ENCODE data around the gene RASSF3.
"Not testable (repeated sequence)": the region's sequence is repeated elsewhere in the genome, so short reads cannot be mapped to it uniquely, and the experiment has no call there.

The RASSF3 gene

DNA sequence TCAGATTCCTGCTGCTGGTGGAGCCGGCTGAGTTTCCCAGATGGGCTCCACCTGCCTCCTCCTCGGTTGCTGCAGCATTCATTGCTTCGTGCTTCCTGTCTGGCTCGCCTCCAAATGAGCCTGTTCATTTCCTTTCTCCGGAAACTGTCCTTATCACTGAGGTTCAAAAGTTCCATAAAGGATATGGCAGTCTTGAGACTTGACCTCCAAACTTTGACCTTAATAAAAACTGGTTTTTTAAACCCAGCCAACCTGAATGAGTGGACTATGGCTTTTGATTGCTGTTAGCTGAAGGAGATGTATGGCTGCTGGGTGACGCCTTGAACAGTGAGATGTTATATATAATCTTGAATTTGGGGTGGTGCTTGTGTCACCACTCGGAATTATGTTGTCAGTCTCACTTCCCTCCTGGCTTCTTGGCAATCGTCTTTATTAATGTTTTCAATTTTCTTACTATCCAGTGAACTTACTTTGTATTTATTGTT is 62.7 kb downstream of the RASSF3 start:
- DNase-seq = peak; percentile 86

DNA sequence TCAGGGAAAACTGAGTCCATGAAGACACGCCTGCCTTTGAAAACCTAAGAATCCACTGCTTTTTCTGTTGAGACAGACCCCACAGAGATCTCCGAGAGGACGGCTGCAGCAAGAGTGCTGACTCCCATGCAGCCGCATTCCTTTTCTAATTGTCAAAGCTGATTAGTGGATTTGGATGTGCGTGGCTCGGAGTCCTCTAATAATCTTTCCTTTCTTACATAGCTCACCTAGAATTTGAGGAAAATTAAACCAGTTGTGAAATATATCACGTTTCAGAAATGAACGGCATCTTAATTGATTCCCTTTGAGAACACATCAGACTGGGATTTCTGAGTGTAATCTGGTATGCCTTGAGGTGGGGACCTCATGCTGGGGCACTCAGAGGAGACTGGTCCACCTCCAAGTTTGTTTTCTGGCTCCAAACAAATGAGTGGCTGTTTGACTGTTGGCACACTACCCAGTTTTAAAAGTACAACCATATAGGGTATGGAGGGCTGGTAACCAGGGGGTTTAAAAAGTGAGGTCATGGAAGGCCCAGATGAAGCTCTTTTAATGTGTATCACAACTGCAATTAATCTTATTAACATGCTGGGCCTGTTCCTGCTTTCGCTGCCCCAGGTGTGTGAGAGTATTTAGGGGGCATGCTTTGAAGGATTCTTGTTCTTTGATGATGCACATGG is 63.3 kb downstream of the RASSF3 start:
- peak; percentile 75 for DNase-seq

DNA sequence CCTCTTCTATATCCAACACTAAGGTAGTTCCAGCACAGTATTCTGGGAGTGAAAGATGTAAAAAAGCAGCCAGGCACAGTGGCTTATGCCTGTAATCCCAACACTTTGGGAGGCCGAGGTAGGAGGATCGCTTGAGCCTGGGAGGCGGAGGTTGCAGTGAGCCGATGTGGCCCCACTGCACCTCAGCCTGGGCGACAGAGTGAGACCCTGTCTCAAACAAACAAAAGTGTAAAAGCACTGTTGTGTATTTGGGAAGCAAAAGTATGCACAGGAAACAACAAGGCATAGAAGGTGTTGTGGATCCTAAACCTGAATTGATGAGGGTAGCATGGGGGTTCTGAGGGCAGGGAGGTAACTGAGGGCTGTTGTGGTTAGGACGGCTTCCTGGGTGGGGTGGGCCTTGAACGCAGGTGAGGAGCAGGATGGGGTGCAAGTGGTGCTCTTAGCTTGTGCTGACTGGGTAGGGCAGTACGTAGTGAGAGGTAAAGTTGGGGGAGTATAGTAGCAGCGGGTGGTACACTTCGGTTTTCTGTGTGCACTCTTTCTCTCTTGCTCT is 64.2 kb downstream of the RASSF3 start:
- no peak for DNase-seq

DNA sequence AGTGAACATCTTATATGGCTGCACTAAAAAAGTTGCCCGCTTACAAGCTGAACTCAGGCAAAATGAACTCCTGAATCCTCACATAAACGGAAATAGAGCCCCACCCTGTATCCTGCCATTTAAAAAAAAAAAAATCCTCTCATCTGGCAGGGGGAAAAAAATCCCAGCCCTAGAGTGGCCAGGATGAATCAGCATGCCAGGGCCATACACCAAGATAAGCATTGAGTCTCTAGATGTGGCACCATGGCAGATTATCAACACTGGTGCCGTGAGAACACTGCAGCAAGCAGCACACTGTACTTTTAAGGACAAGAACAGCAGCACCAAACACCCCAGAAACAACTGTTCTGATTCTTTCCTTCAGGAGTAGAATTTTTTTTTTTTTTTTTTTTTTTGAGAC is 65.5 kb downstream of the RASSF3 start:
- DNase-seq = no peak

DNA sequence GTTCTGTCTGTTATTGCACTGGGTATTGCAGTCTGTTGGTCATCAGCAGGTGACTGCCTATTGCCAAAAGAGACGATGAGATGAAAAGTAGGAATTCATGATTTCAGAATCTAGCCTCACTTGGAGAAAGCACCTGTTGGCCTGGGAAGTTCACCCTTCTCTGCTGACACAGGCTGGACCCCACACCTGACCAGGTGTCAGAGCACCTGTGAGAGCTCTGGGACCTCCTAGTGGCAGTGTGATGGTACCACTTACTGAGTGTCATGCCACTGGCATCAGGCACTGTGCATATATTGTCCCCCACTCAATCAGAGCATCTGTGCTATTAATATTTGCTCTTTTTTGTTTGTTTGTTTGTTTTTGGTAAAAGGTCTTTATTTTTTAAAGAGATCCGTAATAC is 68.0 kb downstream of the RASSF3 start:
- DNase-seq = no peak

DNA sequence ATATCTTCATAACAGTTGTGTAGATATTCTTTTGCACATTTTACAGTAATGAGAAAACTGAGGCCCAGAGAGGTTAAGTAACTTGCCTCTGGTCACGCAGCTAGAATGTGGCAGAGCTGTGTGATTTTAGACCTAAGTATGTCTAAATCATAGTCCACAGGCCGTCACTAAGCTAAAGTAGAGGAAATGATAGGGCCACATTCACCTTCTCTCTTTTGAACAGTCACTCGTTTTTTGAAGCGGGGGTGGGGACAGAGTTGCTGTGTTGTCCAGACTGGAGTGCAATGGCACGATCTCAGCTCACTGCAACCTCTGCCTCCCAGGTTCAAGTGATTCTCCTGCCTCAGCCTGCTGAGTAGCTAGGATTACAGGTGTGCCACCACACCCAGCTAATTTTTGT is 68.5 kb downstream of the RASSF3 start:
- no peak for DNase-seq

DNA sequence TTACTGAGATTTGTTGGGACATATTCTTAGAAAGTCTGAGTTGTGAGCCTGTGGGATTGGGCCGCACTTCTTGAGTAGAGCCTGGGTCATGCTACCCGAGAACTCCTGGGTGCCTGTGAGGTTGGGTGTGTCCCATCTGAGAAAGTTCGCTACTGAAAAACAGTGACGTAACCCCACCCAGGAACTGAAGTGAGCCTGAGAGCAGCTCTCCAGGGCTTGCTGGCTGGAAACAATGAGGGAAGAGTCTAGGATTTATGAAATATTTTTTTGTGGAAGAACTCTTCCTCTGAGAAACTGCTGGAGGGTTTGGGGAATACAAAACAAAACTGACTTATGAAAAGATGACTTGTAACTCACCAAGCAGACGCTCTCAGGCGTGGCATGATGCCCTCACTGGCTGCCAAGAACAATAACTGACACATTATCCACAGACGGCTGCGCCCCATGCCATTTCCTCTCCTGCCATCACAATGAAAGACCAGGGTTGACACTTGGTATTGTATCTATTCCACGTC is 69.2 kb downstream of the RASSF3 start:
- peak; percentile 88 for DNase-seq

DNA sequence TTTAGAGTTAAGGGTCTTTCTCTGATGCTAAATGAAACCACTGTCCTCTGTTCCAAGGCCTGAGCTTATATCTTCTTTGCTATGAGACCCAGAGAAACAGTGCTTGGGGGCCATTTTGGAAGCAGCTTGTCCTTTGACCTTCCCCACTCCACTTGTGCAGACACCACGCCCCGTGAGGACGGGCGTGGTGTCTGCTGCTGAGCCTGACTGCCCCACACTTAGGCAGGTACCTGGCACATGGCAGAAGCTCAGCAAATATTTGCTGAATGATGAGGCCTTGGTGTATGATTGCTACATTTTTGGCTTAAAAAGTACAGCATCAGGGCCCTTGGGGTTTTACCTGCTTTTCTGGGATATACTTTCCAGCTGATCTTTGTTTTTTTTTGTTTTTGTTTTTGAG is 69.9 kb downstream of the RASSF3 start:
- DNase-seq = peak; percentile 49

DNA sequence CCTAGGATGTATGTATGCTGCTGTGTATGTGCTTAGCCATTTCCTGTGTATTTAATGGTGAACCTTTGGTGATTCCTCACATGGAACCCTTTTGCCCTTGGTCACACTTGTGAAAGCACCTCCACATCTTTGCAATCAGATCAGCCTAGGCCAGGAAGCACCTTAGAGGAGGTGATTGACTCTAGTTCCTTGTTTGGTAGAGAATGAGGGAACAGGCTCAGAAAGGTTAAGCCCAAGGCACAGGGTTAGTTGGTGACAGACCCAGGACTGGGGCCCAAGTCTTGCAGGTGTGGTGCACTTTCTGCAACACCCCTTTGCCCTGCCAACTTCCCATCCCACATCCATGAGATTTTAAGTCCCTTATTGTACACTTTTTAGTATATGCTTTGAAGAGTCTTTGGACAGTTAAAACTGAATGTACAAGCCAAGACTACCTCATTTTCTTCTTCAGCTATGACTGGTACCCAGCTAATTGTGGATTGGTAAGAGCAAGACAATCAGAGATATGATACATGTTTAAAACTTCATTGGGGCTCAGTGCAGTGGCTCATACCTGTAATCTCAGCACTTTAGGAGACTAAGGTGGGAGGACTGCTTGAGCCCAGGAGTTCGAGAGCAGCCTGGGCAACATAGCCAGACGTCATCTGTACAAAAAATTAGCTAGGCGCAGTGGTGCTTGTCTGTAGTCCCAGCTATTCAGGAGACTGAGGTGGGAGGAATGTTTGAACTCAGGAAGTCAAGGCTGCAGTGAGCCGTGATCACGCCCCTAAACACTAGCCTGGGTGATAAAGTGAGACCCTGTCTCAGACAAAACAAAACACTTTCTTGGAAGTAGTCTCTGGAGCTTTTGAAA is 71.1 kb downstream of the RASSF3 start:
- DNase-seq = no peak

DNA sequence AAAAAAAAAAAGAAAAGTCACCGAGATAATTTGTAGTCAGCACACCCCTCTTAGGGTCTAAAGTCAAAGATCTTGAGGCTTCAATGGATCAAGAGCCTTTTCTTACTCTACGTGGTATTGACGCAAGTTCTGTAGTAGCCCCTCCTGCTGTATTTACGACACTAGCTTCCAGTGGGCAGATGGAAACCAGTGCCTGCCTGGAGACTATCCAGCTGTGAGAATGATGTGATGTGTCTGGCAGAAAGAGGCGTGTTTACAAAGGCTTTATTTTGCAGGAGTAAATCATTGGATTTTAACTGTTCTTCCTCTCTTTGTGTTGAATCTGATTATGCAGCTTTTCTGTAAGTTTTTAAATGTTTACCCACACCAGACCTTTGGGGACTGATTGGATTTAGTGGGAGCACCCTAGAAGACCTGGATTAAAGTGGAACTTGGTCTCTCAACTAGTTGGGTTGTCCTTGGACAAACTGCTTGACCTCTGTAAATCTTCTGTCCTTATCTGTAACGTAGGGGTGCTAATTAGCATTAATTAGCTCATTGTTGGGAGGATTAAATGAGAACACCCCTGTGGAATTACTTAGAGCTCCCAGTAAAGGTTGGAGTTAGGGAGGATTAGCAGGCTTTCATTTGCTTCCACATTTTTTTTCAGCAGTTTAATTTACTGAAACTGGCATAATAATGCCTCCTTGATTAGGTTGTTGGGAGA is 72.4 kb downstream of the RASSF3 start:
- peak; percentile 30 for DNase-seq

DNA sequence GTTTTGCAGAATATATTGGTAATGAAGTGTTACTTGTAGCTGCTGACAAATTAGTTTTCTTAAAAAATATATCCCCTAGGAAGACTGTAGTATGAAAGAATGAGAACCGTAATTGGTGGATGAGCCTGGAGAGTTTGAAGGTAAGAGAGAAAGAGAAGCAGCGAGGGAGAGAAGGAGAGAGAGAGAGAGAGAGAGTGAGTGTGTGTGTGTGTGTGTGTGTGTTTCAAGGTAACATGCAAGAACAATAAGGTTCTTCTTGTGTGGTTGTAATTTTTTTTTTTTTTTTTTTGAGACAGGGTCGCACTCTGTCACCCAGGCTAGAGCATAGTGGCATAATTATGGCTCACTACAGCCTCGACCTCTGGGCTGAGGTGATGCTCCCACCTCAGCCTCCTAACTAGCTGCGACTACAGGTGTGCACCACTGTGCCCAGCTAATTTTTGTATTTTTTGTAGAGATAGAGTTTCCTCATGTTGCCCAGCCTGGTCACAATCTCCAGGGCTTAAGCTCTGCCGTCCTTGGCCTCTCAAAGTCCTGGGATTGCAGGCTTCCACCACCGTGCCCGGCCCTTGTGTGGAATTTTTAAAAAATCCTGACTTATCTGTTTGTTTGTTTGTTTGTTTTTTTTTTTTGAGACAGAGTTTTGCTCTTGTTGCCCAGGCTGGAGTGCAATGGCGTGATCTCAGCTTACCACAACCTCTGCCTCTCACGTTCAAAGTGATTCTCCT is 73.7 kb downstream of the RASSF3 start:
- no peak for DNase-seq

DNA sequence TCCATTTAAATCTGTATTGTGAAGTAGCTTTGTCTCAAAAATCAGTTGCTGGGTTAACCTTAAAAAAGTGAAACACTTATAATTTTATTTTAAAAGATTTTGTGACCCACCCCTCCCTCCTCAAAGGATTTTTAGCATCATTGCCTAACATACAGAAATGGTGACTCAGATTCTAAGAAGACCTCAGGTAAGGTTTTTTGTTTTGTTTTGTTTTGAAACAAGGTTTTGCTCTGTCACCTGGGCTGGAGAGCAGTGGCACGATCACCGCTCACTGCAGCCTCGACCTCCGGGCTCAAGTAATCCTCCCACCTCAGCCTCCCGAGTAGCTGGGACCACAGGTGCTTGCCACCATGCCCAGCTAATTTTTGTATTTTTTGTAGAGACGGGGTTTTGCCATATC is 74.8 kb downstream of the RASSF3 start:
- DNase-seq = no peak

DNA sequence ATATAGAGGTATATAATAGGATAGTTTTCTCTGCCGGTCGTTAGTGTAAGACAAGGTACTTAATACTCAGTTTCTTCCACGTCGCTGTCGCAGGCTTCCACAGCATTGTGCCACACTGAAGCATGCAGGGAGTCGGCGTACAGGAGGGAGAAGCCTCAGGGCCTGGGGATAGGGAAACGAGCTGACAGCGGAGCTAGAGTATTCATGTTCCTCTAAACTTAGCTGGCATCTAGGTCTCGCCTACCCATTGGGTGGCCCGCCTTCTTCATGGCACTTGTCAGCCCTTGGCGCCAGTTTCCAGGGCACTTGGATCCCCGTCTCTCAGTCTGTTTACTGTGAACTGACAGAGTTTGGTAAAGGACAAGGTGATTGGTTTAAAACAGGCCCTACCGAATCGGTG is 75.3 kb downstream of the RASSF3 start:
- DNase-seq = no peak

DNA sequence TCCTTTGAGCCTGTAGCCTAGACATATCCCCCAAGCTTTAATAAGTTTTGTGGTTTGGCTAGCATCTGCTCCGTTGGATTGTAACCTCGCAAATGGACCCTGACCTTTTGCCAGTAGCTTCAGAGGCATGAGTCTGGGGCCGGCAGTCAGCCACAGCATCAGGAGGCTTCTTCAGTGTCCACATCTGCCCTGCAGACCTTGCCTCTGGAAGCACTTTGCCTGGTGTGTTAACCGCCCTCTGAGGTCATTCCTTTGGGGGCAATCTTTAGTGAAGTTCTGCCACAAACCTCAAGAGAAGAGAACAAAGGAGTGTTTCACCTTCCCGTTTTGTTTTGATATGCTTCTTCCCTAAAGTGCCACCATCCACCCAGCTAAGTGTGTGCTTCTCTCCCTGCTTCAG is 77.5 kb downstream of the RASSF3 start:
- no peak for DNase-seq

DNA sequence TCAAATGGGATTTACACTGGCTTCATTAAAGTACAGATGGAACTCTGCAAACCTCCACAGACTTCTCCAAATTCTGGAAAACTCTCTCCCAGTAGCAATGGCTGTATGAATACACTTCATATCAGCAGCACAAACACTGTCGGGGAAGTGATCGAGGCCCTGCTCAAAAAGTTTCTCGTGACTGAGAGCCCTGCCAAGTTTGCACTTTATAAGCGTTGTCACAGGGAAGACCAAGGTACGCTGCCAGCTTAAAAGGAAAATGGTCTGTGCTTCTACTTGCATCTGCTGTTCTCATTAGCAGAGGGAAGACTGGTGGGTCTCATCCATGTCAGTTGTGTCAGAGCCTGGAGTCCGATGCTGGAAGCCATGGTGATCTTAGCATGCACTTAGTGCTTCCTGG is 77.9 kb downstream of the RASSF3 start:
- no peak for DNase-seq

DNA sequence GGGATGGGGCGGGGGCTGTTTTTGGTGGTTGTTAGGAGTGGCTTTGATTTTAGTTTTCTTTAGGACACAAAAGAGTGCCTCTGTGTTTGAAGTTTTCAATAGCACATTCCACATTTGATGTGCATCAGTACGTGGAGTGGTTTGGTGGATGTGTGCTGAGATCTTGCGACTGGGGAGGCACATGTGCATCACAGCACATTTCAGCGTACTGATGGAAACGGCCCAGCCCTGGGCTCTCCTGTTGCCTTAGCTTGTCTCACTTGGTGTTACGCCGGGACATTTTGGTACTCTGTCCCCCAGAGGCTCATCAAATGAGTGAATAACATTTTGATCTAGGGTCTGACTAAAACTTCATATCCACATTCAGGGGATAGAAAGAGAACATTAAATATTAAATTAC is 78.4 kb downstream of the RASSF3 start:
- DNase-seq = no peak

DNA sequence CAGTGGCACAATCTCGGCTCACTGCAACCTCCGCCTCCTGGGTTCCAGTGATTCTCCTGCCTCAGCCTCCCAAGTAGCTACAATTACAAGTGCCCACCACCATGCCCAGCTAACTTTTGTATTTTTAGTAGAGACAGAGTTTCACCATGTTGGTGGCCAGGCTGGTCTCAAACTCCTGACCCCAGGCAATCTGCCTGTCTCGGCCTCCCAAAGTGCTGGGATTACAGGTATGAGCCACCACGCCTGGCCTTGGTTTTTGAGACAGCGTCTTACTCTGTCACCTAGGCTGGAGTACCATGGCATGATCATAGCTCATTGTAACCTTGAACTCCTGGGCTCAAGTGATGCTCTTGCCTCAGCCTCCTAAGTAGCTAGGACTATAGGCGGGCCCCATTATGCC is 79.9 kb downstream of the RASSF3 start:
- DNase-seq = not testable (repeated sequence)

DNA sequence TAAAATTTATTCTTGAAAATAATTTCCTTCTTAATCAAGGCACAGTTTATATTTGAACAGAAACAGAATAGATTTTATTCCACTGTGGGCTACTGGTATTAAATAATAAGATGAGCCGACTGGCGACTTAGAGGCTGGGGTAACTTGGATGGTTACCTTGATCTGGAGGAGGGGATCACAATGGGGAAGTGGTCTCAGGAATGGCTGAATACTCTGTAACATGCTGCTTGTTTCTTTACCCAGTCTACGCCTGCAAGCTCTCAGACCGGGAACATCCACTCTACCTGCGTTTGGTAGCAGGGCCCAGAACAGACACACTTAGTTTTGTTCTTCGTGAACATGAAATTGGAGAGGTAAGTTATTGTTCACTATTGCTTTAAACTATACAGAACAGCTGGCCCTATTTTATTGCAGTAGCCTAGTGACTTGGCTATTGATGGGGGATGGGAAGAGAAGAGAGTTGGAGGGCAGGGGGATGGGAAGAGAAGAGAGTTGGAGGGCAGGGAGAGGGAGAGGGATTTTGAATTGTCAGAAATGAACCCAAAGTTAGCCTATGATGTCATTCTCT is 81.0 kb downstream of the RASSF3 start:
- DNase-seq = no peak

DNA sequence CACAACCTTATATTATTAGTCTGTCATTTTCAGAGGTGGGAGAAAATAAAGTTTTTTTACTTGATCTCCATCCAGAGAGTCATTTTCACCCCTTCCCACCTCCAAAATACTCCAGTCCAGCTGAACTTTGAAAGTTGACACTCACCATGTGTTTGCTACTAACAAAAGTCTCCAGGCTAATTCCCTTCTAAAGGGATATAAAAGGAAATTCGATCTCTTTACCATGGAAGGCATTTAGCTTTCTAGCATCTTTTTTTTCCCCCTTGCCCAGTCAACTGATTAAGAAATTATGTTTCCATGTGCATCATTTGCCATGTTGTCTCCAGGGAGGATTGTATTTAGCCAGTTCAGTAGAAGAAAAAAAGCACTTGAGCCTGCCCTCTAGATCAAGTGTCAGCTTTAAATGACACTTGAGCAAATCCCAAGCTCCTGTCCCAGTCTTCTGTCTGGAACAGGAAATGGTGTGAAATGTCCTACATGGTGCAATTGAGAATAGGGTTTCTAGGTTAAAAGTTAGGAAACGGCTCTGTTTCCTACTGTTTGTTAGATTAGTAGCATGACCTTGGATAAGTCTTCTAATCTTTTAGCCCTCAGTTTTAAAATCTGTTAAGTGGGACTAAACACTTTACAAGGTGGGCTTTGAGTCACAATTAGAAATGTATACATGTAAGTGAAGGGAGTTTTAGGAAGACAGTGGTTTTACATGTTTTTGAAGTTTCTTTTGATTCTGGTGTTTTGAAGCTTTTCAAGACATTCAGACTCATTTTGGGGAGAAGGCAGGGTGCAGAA is 81.7 kb downstream of the RASSF3 start:
- DNase-seq = peak; percentile 71

DNA sequence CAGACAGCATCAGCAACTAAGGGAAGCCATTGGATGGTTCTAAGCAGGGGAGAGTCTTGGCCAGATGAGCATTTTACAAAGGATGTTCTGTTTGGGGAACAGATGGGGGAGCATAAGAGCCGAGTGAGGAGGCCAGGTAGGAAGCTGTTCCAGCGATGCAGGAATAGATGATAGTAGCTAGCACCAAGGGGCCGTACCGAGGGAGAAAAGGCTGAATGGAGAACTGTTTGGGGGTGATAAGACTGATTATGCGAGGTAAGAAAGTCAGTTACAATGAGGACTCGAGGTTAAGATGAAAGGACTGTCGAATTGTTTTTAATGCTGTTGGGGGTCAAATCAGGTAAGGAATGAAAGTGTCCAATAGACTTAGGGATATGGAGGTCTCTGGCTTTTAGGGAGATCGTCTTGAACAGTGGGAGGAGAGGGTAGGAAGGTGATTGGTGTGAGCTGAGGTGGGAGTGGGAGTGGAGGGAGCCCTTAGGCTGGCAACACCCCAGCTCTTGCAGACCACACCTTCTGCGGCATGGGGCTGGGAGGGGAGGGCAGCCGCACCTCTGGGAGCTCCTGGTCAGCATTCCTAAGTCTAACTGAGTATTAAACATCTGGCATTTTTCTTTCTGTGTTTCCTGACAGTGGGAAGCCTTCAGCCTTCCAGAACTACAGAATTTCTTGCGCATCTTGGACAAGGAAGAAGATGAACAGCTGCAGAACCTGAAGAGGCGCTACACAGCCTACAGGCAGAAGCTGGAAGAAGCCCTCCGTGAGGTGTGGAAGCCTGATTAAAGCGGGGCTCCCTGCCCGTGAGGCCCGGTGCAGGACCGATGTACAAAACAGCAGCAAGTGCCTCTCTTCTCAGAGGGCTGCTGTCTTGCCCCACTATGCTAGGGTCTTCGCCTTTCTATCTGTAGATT is 84.1 kb downstream of the RASSF3 start:
- DNase-seq = no peak
